Esophagus squamous epithelium (tissue), 4 donors: ENCODE measurements around the gene SPAG17.

Source experiments
- POLR2A ChIP-seq, 4 donors: fragments of 450-650 bp; IDR thresholded peaks; one replicate each; pipeline ENCODE4 v1.6.1; 2017; ENCODE audit warnings: antibody characterized with exemption in 4 of 4, mild to moderate bottlenecking in 4 of 4, moderate library complexity in 3 of 4
- TF ChIP-seq, protein P1 (sequence below), 6 experiments: fragments of 450-650 bp in 4 of 6; fragments of 200-600 bp in 2 of 6; sonication (generic) in 2 of 6; IDR thresholded peaks; one replicate each; pipeline ENCODE4 v1.5.1; 2016 to 2019; ENCODE audit warnings: antibody characterized with exemption in 6 of 6, mild to moderate bottlenecking in 4 of 6, moderate library complexity in 4 of 6

DNA sequence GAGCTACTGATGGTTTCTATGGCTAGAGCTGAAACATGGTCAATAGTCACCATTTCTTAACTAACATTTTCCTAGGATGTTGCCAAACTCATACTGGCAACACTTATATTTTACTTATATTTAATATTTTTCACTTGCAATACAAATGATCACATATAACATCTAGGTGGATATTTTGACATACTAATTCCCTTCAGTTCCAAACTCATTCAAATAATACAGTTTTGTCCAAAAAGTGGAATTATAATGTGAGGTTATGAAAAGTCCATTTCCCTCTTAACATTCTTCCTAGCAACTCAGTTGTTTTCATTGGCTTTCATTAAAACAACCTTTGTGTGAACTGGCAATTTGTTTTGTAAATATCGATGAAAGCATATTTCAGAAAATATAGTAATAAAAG lies 16.0 kb downstream of the SPAG17 start:
- TF ChIP-seq, protein P1, sequence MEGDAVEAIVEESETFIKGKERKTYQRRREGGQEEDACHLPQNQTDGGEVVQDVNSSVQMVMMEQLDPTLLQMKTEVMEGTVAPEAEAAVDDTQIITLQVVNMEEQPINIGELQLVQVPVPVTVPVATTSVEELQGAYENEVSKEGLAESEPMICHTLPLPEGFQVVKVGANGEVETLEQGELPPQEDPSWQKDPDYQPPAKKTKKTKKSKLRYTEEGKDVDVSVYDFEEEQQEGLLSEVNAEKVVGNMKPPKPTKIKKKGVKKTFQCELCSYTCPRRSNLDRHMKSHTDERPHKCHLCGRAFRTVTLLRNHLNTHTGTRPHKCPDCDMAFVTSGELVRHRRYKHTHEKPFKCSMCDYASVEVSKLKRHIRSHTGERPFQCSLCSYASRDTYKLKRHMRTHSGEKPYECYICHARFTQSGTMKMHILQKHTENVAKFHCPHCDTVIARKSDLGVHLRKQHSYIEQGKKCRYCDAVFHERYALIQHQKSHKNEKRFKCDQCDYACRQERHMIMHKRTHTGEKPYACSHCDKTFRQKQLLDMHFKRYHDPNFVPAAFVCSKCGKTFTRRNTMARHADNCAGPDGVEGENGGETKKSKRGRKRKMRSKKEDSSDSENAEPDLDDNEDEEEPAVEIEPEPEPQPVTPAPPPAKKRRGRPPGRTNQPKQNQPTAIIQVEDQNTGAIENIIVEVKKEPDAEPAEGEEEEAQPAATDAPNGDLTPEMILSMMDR (IDR thresholded peaks at IDR 0.05): no peak
- TF ChIP-seq POLR2A (IDR thresholded peaks at IDR 0.05): no peak
